ENCODE data around the gene KLLN.
"Not testable (repeated sequence)": the region's sequence is repeated elsewhere in the genome, so short reads cannot be mapped to it uniquely, and the experiment has no call there.

Gene KLLN

DNA sequence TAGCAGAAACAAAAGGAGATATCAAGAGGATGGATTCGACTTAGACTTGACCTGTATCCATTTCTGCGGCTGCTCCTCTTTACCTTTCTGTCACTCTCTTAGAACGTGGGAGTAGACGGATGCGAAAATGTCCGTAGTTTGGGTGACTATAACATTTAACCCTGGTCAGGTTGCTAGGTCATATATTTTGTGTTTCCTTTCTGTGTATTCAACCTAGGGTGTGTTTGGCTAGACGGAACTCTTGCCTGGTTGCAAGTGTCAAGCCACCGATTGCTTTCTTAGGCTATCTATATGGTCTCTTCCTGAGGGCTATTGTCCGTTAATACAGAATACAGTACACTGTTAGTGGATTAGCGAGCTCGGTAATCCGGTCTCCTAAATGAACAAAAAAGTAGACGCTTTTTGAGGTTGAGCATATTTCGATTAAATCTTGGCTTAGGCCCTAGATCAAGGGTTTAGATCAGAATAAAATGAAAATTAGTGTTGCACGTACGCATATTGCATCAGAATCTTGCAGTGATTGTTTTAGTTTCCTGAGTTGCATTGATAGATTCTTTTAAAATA is 1.2 kb upstream of the KLLN start:
- DNase-seq, result no peak

DNA sequence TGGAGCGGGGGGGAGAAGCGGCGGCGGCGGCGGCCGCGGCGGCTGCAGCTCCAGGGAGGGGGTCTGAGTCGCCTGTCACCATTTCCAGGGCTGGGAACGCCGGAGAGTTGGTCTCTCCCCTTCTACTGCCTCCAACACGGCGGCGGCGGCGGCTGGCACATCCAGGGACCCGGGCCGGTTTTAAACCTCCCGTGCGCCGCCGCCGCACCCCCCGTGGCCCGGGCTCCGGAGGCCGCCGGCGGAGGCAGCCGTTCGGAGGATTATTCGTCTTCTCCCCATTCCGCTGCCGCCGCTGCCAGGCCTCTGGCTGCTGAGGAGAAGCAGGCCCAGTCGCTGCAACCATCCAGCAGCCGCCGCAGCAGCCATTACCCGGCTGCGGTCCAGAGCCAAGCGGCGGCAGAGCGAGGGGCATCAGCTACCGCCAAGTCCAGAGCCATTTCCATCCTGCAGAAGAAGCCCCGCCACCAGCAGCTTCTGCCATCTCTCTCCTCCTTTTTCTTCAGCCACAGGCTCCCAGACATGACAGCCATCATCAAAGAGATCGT is 690 bp upstream of the KLLN start:
- not testable (repeated sequence) for DNase-seq; H3K27me3 ChIP-seq (replicated peaks; ENCODE audit: insufficient read depth, low read length); H3K9me3 ChIP-seq (replicated peaks; ENCODE audit: insufficient read depth, low read length); H3K9me2 ChIP-seq (replicated peaks; ENCODE audit: insufficient read depth, low read length); H2AFZ ChIP-seq (ENCODE audit: low read length); H3K36me3 ChIP-seq (replicated peaks; ENCODE audit: insufficient read depth, low read length); H4K20me1 ChIP-seq (ENCODE audit: insufficient read depth, low read length)
- Histone ChIP-seq H3K4me1 (ENCODE audit: low read length) (peaks cover 17% of the 10 kb centered on the region), H3F3A (ENCODE audit: insufficient read depth, low read length) (peaks cover 44% of the 10 kb centered on the region), H3K27ac (ENCODE audit: low read length) (peak overlapping the region; percentile 85; the same call in 1 of the 2 replicates), H3K4me3 (ENCODE audit: low read length) (peak overlapping the region; percentile 89), H3K79me2 (ENCODE audit: low read length) (peaks cover 64% of the 10 kb centered on the region), H3K4me2 (ENCODE audit: low read depth, low read length) (peak overlapping the region; percentile 64; the same call in 1 of the 2 replicates), H3K9ac (ENCODE audit: low read length) (peak overlapping the region; percentile 85)

More for the DNA sequence above, 1.2 kb upstream of the KLLN start:
- no peak overlapping the region for H2AFZ ChIP-seq (ENCODE audit: low read length)
- peaks cover 69% of the 10 kb centered on the region for H3K79me2 ChIP-seq (ENCODE audit: low read length)
- peaks cover 4% of the 10 kb centered on the region; the same call in 1 of the 2 replicates for H4K20me1 ChIP-seq (ENCODE audit: insufficient read depth, low read length)
- H3K27me3 ChIP-seq (replicated peaks; ENCODE audit: insufficient read depth, low read length), result no peaks in the 10 kb centered on the region
- no peaks in the 10 kb centered on the region for H3K9me2 ChIP-seq (replicated peaks; ENCODE audit: insufficient read depth, low read length)
- H3F3A ChIP-seq (ENCODE audit: insufficient read depth, low read length), result peaks cover 44% of the 10 kb centered on the region
- peak overlapping the region; percentile 64 for H3K4me2 ChIP-seq (ENCODE audit: low read depth, low read length)
- H3K9me3 ChIP-seq (replicated peaks; ENCODE audit: insufficient read depth, low read length), result no peaks in the 10 kb centered on the region
- H3K27ac ChIP-seq (ENCODE audit: low read length), result peak overlapping the region; percentile 85; the same call in 1 of the 2 replicates
- peak overlapping the region; percentile 85 for H3K9ac ChIP-seq (ENCODE audit: low read length)
- no peaks in the 10 kb centered on the region; the same call in 1 of the 2 replicates for H3K36me3 ChIP-seq (replicated peaks; ENCODE audit: insufficient read depth, low read length)
- TF ChIP-seq EZH2phosphoT487 (IDR thresholded peaks at IDR 0.05; ENCODE audit: low read length), result no peak
- TF ChIP-seq EZH2 (optimal IDR thresholded peaks at IDR 0.05; ENCODE audit: low read depth, low read length), result no peak
- TF ChIP-seq CTCF (IDR thresholded peaks at IDR 0.05; ENCODE audit: low read length), result no peak
- H3K4me3 ChIP-seq (ENCODE audit: low read length), result peak overlapping the region; percentile 89
- peaks cover 17% of the 10 kb centered on the region for H3K4me1 ChIP-seq (ENCODE audit: low read length)

DNA sequence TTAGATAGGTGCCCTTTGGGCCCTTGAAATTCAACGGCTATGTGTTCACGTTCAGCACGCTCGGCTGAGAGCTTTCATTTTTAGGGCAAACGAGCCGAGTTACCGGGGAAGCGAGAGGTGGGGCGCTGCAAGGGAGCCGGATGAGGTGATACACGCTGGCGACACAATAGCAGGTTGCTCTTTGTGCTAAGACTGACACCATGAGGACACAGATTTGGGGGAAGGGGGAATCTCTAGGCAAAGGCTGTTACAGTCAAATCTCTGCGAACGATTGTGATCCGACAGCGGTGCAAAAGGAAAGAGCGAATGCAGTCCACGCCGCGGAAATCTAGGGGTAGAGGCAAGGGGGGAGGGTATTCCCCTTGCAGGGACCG is 667 bp downstream of the KLLN start:
- H3K79me2 ChIP-seq (ENCODE audit: low read length), result peaks cover 50% of the 10 kb centered on the region

More for the DNA sequence above, 667 bp downstream of the KLLN start:
- peaks cover 44% of the 10 kb centered on the region for H3F3A ChIP-seq (ENCODE audit: insufficient read depth, low read length)
- H3K4me1 ChIP-seq (ENCODE audit: low read length), result peaks cover 12% of the 10 kb centered on the region
- H3K27ac ChIP-seq (ENCODE audit: low read length), result peak overlapping the region; percentile 85
- H4K20me1 ChIP-seq (ENCODE audit: insufficient read depth, low read length), result peaks cover 4% of the 10 kb centered on the region; the same call in 1 of the 2 replicates
- H3K9me3 ChIP-seq (replicated peaks; ENCODE audit: insufficient read depth, low read length), result no peaks in the 10 kb centered on the region
- peak overlapping the region; percentile 89 for H3K4me3 ChIP-seq (ENCODE audit: low read length)
- peak overlapping the region; percentile 93 for H3K4me2 ChIP-seq (ENCODE audit: low read depth, low read length)
- peak overlapping the region; percentile 85 for H3K9ac ChIP-seq (ENCODE audit: low read length)
- H2AFZ ChIP-seq (ENCODE audit: low read length), result peak overlapping the region; percentile 89
- H3K27me3 ChIP-seq (replicated peaks; ENCODE audit: insufficient read depth, low read length), result no peaks in the 10 kb centered on the region
- H3K36me3 ChIP-seq (replicated peaks; ENCODE audit: insufficient read depth, low read length), result no peaks in the 10 kb centered on the region; the same call in 1 of the 2 replicates
- no peak for TF ChIP-seq CTCF (IDR thresholded peaks at IDR 0.05; ENCODE audit: low read length)
- DNase-seq, result no peak
- H3K9me2 ChIP-seq (replicated peaks; ENCODE audit: insufficient read depth, low read length), result no peaks in the 10 kb centered on the region
